GM19099 (cell line): ENCODE data around the gene DUS4L.

Experiments
- POLR2A ChIP-seq: IDR thresholded peaks from 3 replicates; pipeline ENCODE4 v1.6.1; 2011; ENCODE audit warnings: low read depth; ENCODE audit not compliant: insufficient read length; ENCODE audit errors: extremely low read depth

The DUS4L gene

DNA sequence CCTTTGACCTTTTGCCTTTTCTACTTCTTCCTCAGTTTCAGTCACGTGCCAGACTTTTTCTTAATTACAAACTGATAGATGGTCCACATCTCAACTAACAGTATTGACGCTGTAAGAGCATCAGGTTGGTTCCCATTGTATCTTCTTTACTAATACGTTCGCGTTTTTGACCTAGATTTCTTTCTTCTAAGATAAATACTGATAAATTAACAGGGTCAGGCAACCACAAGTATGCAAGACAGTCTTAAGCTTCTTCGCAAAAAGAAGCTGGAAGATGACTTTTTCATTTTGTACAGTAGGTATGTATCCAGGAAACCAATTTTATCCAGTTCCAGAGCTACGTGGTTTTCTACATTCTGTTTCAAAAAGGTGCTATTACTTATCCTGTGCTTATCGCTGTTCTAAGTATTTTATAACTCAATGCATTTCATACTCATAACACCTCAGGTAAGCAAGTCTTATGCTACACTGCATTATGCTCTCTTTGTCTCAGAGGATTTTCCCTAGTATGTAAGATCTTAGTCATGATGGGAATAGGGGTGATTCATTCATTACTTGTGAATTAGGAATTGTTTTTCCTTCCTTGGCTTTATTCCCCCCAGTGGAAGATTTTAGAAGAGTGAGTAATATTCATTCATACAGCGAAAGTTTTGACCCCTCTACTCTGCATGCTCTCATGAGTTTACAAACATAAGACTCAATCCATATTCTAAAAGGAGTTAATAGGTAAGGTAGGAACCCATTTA lies 955 bp downstream of the DUS4L start:
- no peak for TF ChIP-seq POLR2A

DNA sequence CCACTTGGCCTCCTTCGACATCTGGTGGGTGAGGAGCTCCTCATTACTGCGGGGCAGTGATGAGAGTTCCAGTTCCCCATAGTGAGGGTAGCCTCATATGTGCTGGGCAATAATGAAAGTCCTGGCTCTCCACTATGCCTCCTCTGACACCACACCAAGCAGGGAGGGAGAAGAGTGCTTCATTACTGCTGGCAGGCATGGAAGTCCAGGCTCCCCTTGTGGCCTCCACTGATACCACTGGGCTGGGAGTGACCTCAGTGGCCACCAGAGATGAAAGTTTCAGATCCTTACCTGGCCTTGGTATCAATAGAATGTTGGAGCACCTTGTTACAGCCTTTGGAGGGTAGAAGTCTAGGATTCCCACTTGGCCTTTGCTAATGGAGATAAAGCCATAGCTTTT lies 6.5 kb downstream of the DUS4L start:
- no peak for TF ChIP-seq POLR2A

DNA sequence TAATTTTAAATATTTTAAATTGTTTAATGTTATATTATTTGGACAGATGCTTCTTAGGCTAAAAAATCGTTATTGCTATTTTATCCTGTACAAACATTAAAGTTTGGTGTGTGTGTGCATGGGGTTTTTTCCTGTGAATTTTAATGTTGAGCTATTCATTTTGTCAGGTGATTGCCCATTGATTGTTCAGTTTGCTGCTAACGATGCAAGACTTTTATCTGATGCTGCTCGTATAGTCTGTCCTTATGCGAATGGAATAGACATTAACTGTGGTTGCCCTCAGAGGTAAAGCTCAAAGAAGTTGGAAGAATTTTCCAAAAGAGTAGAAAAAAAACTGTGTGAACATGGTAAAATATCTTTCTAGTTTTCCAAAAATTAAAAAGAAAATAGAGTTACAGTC lies 9.8 kb downstream of the DUS4L start:
- no peak for TF ChIP-seq POLR2A

DNA sequence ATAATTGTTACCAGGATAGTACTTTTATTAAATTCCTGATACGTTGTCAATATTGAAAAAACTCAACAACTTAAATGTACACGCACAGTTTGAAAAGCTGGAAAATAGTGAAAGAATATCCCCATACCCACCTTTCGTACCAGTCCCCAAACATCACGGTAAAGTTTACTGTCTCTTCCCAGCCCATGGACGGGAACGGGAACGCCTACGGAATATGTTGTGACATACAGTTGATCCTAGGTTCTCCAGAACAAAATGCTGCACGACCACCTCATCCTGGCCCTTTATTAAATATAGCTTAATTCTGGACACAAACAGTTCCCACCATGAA lies 15.7 kb downstream of the DUS4L start:
- TF ChIP-seq POLR2A, result no peak

DNA sequence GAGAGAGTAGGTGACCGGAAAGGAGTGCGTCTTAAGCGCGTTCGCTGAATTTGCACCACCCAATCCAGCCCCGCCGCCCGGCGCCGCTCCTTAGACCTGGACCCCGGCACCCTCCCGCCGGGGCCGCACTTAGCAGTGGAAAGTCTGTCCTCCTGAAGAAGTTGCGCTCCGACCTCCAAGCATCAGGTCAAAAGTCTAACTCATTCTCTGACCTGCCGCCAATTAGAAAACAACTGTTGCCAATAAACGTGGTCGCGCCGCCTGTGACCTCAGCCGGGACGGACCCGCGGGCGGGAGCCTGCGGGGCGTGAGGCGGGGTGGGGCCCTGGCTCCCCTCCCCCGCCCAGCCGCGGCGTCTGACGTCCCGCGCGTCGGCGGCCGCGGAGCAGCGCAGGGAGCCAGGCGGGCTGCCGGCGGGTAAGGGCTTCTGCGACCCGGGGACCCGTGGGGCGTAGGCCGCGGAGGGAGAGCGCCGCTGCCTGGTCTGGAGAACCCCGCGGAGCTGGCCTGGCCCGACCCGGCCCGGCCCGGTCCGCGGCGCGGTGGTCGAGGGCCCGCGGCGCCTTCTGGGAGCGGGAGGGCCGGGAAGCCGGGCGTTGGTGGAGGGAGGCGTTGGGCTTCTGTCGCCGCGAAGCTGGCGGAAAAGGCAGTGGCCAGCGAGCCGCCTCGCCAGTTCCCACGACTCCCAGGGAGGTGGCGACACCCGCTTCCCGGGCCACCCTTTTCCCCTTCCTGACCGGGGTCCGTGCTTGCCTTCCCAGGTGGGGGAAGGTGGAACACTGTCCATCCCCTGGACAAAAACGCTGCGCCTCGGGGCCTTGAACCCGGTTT lies 16.3 kb downstream of the DUS4L start, which contains the start of gene BCAP29:
BCAP29 (plus strand) TSS at position 362 of the 831 bp plus-strand sequence. CDS start 527 bp downstream, outside the sequence.
- peak; percentile 83 for TF ChIP-seq POLR2A

DNA sequence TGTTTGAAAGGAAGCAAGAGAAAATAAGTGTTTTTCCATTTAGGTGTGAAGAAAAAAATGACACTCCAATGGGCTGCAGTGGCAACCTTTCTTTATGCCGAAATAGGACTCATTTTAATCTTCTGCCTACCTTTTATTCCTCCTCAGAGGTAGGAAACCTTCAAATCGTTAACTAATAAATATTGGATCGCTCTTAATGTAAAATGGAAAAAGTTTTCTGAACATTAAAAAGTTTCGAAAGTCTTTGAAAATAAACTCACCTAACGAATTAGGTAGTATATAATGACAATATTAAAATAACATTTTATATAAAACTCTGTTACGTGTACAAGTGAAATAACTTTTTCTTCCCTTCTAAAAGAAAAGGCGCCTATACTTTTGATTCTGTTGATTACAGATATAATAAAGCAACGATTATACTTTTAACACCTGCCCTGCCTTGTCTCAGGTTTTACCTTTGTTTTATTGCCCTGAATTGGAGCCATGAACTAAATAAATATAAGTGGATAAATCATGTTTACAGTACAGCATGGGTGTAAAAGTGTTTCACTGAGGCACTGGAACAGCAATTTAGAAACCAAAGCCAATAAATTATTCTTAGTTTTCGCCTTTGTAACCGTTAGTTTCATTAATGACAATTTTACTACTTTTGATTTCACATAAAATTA lies 17.1 kb downstream of the DUS4L start:
- no peak for TF ChIP-seq POLR2A

DNA sequence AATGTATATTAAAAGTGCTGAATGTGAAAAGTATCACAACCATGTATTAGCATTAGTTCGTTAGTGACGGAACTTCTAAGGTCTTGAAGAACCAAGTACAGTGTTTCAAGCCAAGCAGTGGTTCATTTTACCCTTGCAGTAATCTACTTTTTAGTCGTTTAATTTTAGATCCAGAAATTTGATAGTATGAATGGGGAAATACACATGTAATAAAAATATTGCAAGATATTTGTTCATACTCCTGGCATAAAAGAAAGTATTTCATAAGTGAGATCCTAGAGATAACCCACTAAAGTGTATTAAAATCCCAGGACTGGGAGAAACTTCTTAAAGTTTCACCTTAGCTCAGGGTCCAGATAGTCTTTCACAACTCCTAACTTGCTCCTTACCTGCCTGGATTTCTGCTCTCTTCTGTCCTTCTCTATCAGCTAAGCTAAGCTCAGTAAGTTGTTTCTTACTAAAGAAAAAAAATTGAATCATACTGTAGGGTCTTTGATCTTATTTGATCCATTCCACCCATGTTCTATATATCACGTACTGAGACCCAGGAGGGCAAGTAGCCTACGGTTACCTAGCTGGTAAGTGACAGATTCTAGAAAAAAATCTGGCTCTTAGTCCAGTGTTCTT lies 17.7 kb downstream of the DUS4L start:
- no peak for TF ChIP-seq POLR2A

DNA sequence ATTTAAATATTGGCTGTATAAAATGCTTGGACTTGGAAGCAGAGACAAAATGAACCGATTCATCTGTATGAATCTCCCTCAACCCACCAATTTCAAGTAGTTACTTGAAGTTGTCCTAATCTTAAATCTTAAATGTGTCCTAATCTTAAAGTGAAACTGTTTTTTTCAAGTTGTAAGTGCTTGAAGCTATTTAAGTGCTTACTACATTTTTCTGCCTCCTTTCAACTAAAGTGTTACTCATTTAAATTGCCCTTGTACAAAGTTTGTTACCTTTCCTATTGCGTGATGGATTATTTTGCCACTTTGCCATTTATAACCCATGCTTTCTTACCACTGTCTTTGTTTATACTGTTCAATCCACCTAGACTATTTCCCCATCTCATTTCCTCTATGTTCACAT lies 19.1 kb downstream of the DUS4L start:
- TF ChIP-seq POLR2A, result no peak

DNA sequence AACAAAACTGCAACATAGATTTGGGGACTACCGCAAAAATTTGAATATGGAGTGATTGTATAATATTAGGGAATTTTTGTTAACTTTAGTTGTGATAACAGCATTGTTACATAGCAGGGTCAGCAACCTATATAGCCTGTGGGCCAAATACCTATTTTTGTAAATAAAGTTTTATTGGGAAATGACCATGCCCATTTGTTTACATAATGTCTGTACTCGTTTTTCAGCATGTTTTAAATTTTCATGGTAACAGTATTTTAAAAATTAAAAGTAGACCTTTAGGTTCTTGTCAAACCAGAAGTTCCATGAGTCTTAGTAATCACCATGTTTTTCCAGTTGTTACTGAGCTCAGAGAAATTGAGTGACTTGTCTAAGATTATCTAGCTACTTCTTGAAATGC lies 20.9 kb downstream of the DUS4L start:
- TF ChIP-seq POLR2A, result no peak

DNA sequence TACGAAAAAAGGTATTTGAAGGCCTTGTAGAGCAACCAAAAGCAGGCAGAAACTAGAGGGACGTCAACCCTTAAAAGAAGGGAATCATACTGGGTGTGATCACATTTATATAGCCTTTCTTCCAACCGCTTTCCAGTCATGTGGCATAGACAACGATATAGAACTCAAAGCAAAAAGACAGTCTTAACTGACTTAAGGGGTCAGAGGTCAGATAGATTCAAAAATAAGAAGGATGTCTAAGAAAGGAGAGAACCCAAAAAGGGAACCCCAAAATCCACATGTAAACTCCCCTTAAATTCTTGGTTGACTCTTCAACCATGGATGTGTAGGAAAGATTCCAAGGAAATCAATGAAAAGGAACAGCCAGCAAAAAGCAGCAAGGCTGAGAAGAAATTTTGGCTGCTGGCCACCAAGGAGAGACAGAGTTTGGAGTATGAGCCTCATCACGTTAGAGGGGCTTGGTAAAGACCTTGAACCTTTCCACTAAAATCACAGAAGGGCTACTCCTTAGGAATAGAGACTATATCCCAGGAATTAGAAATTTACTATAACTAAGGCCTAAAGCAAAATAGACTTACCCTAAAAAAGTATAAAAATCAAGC lies 24.9 kb downstream of the DUS4L start:
- TF ChIP-seq POLR2A, result no peak

DNA sequence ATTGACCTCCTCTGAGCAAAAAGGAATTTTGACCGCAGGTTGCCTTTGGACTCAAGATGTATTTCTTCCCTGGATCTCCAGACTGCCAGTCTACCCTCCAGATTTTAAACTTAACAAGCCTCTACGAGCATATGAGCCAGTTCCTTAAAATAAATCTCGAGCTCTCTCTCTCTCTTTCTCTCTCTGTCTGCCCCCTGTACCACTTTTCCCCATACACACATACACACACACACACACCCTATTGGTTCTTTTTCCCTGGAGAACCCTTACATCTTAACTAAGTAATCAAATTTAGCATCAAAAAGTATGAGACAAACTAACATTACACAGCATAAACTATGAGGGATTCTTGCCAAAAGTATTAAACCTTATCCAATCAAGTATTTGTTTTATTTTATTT lies 27.6 kb downstream of the DUS4L start:
- no peak for TF ChIP-seq POLR2A

DNA sequence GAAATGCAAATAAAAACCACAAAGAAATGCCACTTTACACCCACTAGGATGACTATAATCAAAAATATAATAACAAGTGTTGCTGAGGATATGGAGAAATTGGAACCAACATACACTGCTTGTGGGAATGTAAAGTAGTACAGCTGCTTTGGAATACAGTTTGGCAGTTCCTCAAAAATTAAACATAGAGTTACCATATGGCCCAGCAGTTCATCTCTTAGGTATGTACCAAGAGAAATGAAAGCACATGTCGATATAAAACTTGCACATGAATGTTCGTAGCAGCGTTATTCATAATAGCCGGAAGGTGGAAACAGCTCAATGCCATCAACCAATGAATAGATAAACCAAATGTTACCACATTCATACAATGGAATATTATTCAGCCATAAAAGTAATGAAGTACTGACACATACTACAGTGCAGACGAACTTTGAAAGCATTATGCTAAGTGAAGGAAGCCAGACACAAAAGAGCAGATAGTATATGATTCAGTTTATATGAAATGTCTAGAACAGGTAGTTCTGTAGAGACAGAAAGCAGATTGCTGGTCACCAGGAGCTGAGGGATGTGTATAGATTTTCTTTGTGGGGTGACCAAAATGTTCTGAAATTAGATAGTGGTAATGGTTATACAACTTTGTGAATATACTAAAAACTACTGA lies 28.7 kb downstream of the DUS4L start:
- no peak for TF ChIP-seq POLR2A

DNA sequence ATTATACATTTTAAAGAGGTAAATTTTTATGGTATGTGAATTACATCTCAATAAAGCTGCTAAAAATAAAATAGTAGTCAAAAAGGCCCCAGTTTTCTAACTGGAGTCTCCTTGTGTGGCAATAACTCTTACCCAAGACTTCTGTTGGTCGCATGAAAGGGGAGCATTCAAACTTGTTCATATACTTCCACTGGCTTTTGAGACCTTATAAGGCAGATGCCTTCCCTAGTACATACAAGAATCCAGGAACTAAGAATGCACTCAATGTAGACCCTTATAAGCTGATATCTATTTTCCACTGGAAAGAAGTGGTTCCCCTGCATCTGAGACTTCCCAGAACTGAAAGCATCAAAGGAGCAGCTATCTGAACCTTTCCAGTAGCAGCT lies 29.2 kb downstream of the DUS4L start:
- TF ChIP-seq POLR2A, result no peak

DNA sequence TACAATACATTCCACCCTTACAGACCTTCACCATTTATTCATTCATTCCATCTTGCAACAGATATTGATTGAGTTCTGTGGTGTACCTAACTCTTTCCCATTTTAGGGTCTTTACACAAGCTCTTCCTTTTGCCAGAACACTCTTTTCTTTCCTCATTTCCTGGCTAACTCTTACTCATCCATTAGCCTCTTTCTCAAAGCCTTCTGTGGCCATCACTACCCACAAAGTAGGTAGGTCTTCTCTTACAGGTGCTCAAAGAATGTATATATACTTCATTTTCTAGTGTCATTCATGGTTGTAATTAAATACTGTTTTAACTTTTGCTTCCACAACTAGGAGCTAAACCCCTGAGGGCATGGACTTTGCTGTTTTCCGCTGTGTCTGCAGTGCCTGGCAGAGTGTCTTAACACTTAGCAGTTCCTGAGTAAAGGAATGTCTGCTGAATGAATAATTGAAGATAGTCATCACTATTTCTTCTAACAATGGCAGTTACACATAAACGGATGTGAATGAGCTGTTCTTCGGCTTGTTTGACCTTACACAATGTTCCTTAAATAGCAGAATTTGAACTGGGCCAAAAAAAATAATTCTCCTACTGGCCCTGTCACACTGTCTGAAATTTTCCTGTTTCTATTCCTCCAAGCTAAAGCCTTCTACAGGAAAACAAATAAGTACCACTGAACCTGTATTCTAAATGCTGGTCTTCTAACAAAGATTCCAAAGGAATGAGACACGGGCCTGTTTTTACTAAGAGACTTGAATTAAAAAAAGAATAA lies 31.4 kb downstream of the DUS4L start:
- no peak for TF ChIP-seq POLR2A
